Fibroblast of mammary gland (primary cell): Measurements from ENCODE around the gene SLC9A8.
"Not testable (repeated sequence)": the region's sequence is repeated elsewhere in the genome, so short reads cannot be mapped to it uniquely, and the experiment has no call there.

Experiments
- DNase-seq: peaks from one replicate; pipeline ENCODE4 v3.0.0-alpha.2; 2010; ENCODE audit warnings: low read depth
- H3K4me3 ChIP-seq: 2 replicates; pipeline ENCODE4 v1.5.1; 2011; ENCODE audit warnings: low read depth, mild to moderate bottlenecking, low read length, moderate library complexity; ENCODE audit not compliant: control insufficient read depth
- CTCF ChIP-seq: conservative IDR thresholded peaks from 2 replicates; pipeline ENCODE4 v1.5.1; 2011; ENCODE audit warnings: low read depth, low read length, inconsistent platforms; ENCODE audit not compliant: control insufficient read depth, insufficient read depth

Gene SLC9A8

DNA sequence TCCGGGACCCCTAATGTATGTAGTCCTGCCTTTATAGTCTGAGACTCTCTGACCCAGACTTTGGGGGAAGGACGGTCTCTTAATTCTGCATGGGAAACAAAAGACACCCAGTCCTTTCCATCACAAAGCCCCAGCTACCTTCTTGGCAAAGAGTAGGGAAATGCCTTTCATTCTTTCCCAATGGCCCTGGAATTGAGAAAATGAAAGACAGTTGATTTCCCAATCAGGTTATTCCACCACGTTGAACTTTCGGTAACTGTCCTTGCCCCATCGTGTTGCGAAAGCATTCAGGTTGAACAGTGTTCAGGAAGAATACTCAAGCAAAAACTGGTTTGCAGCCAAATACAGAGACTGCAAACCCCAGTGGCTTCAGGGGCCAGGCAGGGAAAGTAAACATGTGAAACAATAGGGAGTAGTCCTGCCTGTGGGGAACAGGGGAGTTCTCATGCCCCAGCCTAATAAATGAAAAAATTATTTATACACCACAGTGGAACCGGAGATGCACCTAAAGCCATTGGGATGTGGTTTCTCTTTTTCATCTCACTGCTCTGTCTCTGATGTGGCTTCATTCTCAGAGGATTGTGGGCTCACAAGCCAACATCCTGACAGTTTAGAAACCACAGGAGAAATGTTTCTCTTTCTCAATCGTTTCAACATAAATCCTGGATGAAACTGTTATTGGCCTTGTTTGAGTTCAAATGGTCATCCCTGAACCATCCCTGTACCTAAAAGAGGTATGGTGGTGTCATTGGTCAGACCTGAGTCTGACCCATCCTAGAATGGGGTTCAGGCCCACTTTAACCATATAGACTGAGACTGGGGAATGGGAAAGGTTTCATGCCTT, 44.2 kb upstream of the SLC9A8 start:
- DNase-seq = peak; percentile 86
- no peak overlapping the region for H3K4me3 ChIP-seq
- TF ChIP-seq CTCF = no peak

- H3K4me3 ChIP-seq = no peak overlapping the region
These were observed 43.5 kb upstream of the SLC9A8 start for GRCh38 chr20:49769048-49769581.

DNA sequence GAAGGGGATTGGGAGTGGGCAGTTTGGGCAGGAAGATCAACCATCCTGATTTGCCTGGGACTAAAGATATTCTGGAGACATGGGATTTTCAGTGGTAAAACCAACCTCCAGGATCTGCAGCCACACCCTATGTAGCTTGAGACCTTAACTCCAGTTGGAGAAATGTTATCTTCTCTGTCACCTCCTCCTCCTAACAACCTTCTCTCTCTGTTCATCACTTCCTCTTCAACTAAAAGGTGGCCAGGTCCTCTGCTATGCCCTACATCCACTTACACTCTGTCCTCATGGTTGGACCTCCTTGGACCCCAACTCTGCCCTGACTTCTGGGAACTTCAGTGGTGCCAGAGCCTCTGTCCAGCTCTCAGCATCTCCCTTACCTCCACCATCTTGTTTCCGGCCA, 42.0 kb upstream of the SLC9A8 start:
- H3K4me3 ChIP-seq = no peak overlapping the region
- no peak for DNase-seq
- TF ChIP-seq CTCF = no peak

More at GRCh38 chr20:49769048-49769581, 43.5 kb upstream of the SLC9A8 start:
- DNase-seq = no peak
- no peak for TF ChIP-seq CTCF

- H3K4me3 ChIP-seq, DNase-seq: not testable (repeated sequence)
These were observed 38.4 kb upstream of the SLC9A8 start for GRCh38 chr20:49774213-49774612.

DNA sequence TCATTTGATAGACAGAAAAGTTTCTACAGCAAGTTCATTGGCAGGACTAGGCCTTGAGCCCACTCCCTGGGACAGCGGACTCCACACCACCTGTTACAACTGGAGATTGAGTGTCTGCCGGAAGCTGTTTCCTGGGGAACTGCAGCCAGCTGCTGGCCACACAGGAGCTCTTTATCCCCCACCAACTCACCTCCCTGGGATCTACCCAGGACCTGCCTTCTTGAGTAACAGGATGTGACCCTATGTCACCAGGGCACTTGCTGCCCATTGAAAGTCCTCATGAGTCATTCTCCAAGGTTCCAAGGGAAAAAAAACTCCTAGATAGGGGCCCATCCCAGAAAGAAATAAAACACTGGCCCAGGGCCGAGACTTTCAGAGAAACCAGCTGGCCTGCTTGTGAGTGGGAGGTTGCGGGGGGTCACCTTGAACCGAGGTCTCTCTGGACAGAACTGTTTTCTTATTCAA, 37.4 kb upstream of the SLC9A8 start:
- H3K4me3 ChIP-seq = no peak overlapping the region
- no peak for TF ChIP-seq CTCF
- DNase-seq = peak; percentile 89

DNA sequence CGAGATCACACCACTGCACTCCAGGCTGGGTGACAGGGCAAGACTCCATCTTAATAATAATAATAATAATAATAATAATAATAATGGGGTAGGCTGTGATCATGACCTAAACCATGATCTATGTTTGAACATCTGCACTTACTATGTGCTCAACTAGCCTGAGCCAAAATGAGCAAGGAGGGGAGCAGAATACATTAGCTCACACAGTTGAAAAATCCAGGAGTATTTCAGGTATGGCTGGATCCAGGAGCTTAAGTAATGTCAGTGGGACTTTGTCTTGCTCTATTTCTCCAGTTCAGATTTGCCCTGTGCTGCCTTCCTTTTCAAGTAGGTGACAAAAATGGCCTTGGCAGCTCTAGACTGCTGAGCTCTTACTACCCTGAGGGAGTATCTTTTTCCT, 32.7 kb upstream of the SLC9A8 start:
- no peak overlapping the region for H3K4me3 ChIP-seq
- DNase-seq = no peak
- TF ChIP-seq CTCF = no peak

GRCh38 chr20:49781676-49782075, 31.0 kb upstream of the SLC9A8 start:
- no peak for DNase-seq
- no peak overlapping the region for H3K4me3 ChIP-seq
- TF ChIP-seq CTCF = no peak

- not testable (repeated sequence) for DNase-seq
These were observed 30.2 kb upstream of the SLC9A8 start for GRCh38 chr20:49782439-49782838.

GRCh38 chr20:49783021-49783995, 29.3 kb upstream of the SLC9A8 start:
- DNase-seq, H3K4me3 ChIP-seq: not testable (repeated sequence)

More at GRCh38 chr20:49782439-49782838, 30.2 kb upstream of the SLC9A8 start:
- H3K4me3 ChIP-seq = not testable (repeated sequence)
